ENCODE measurements around the gene DEFB114. TPM values are rescaled to one million over a fixed set of nuclear protein-coding genes. Genes with fewer than 3 reads are reported as not detected.
A peak's percentile ranks its signal among the peaks of the same experiment; 100 is the strongest.

Gene DEFB114
- total RNA-seq, 1 experiment from 2014 or later = not detected

GRCh38 chr6:49915035-49915434 lies 48.9 kb downstream of the DEFB114 start:
- Histone ChIP-seq H3K4me1 (peaks cover 36% of the 10 kb centered on the region), H3K4me3 (no peak overlapping the region), H3K27me3 (no peaks in the 10 kb centered on the region), H3K9me3 (replicated peaks) (no peaks in the 10 kb centered on the region), H3K27ac (peak overlapping the region; percentile 26; the same call in 1 of the 2 replicates), H3K36me3 (no peaks in the 10 kb centered on the region)
- DNase-seq = peak; percentile 48 to 58

- Histone ChIP-seq H3K36me3 (no peaks in the 10 kb centered on the region), H3K27me3 (no peaks in the 10 kb centered on the region), H3K27ac (peak overlapping the region; percentile 7), H3K4me1 (peaks cover 49% of the 10 kb centered on the region), H3K9me3 (replicated peaks) (no peaks in the 10 kb centered on the region), H3K4me3 (no peak overlapping the region)
- peak; percentile 58 to 79 for DNase-seq
Measured at GRCh38 chr6:49913636-49914375, 50.2 kb downstream of the DEFB114 start.

GRCh38 chr6:49912196-49912595 lies 51.8 kb downstream of the DEFB114 start:
- Histone ChIP-seq H3K4me3 (no peak overlapping the region), H3K27me3 (no peaks in the 10 kb centered on the region), H3K27ac (no peak overlapping the region), H3K36me3 (no peaks in the 10 kb centered on the region), H3K9me3 (replicated peaks) (no peaks in the 10 kb centered on the region), H3K4me1 (peaks cover 52% of the 10 kb centered on the region)
- DNase-seq = no peak

- DNase-seq = peak in 1 of 2 experiments; percentile 29
- Histone ChIP-seq H3K4me3 (no peak overlapping the region), H3K27ac (peak overlapping the region; percentile 81; the same call in 1 of the 2 replicates), H3K36me3 (no peaks in the 10 kb centered on the region), H3K27me3 (no peaks in the 10 kb centered on the region), H3K9me3 (replicated peaks) (no peaks in the 10 kb centered on the region), H3K4me1 (peaks cover 61% of the 10 kb centered on the region)
Measured at GRCh38 chr6:49911252-49911651, 52.7 kb downstream of the DEFB114 start.

Other genes starting within 250 kb of the DEFB114 start
- not detected in 2 replicates for gene CRISP3, start 219.8 kb downstream of the DEFB114 start, total RNA-seq (2014; rRNA removed; shearing (Covaris generic))
- not detected in 2 replicates for gene PGK2, start 176.9 kb downstream of the DEFB114 start, total RNA-seq (2014; rRNA removed; shearing (Covaris generic))
- not detected in 2 replicates for gene CRISP1, start 97.6 kb downstream of the DEFB114 start, total RNA-seq (2014; rRNA removed; shearing (Covaris generic))
- not detected in 2 replicates for gene DEFB113, start 5.5 kb upstream of the DEFB114 start, total RNA-seq (2014; rRNA removed; shearing (Covaris generic))
- not detected in 2 replicates for gene DEFB110, start 57.8 kb upstream of the DEFB114 start, total RNA-seq (2014; rRNA removed; shearing (Covaris generic))
- not detected in 2 replicates for gene DEFB112, start 85.8 kb upstream of the DEFB114 start, total RNA-seq (2014; rRNA removed; shearing (Covaris generic))